Measurements from ENCODE around the gene SLC6A17. TPM values are rescaled to one million over a fixed set of nuclear protein-coding genes. Genes with fewer than 3 reads are reported as not detected.
A peak's percentile ranks its signal among the peaks of the same experiment; 100 is the strongest.

SLC6A17 gene
- 0.28 TPM for total RNA-seq

DNA sequence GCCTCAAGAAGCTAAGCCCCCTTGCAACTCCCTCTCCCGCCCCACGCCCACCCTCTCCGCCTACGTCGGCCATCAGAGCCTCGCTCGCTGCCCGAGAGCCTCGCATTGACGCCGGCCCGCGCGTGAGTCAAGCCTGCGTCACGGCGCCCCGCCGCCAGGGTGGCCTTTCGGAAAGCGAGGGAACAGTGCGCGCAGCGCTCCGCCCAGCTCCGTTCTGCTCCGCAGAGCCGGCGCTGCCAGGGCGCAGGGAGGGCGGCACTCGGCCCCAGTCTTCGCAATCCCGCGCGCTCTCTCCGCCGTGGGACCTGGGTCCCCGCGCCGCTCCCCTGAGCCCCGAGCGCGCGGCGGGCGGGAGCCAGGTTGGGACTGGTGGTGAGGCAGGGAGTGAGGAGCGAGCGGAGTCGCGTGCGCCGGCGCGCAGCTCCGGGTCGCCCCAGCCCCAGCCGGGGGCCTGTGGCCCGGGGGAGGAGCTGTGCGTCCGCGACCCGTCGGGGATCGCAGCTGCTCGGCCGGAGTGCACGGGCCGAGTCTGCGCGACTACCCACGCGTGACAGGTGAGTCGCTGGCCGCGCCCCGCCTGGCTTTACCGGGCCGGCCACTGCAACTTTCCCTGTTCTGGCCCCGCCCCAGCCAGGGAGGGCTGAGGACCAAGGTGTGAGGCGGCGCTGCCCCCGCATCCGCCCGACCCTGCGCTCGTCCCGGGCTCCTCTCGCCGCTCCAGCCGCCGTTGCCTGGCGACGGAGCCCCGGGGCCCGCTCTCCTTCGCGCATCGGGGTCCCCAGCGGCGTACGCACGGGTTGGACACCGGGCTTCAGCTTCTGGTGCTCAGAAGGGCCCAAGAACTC is at the start of gene SLC6A17:
Gene SLC6A17, plus strand, starts transcription at position 165 of the 845 bp plus-strand sequence. CDS start 16,436 bp downstream, outside the sequence.
- ATAC-seq: peak; percentile 76

- no peak for ATAC-seq
Observed at GRCh38 chr1:110102081-110102480, 48.2 kb upstream of the SLC6A17 start.

DNA sequence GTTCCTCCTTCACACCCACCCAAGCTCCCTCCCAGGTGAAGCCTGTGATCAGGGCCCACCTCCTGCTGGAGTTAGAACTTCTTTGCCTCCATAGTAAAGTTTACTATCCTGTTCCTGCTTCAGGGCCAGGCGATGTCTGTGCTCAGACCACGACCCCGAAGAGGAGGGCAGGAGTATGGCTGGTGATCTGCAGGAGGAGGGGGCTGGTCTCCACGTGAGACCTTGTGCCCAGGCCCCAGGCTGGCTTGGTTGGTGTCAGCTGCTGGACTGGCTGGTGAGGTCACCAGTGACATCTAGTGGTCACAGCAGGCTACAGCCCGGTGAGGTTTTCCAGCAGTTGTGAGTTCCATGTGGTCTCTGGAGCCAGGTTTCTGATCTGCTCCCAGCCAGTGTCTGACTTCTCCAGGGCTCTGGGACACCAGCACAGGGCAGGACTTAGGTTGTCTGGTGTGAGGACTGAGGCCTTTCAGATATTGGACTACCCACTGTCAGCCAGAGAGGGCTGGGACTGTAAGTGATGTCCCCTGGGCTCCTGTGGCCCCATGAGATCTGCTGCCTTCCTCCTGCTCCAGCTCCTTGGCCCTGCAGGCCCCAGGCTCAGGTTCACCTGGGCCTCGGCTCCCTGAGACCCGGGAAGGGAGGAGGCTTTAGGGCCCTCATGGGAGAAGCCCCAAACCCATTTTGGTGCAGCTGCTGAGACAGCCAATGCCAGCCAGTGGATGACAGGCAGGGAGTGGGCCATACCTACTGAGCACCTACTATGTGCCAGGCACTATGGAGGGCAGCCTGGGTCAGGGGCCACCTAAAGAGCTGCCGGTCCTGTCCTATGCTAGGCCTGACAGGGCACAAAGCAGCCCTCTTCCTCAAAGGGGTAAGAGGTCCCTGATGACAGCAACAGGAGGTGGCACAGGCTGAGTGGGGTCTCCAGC is 44.0 kb upstream of the SLC6A17 start:
- ATAC-seq: peak; percentile 76

DNA sequence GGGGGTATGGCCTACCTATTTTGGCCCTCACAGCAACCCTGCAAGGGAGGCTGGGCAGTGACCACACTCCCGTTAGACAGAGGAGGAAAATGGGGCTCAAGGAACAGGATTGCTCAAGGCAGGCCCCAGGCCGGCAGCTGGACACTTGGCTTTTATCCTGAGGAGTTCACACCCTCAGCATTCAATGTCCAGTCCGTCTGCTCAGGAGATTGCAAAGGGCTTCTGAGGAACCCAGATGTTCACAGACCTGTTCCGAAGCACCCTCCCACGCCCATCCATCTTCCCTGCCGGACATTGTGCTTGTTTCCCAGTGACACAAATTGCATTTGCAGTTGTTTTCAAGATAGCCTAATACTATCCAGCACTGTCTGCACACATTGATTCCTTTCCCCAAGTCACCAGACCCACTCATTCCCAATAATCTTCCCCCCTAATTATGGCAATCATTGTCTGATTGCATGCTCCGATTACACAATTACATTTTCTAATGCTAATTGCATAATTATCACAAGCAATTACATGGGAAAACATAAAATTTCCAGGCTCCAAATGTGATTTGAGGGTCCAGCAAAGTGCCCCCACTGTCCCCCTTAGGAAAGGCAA is 42.3 kb upstream of the SLC6A17 start:
- ATAC-seq: no peak

DNA sequence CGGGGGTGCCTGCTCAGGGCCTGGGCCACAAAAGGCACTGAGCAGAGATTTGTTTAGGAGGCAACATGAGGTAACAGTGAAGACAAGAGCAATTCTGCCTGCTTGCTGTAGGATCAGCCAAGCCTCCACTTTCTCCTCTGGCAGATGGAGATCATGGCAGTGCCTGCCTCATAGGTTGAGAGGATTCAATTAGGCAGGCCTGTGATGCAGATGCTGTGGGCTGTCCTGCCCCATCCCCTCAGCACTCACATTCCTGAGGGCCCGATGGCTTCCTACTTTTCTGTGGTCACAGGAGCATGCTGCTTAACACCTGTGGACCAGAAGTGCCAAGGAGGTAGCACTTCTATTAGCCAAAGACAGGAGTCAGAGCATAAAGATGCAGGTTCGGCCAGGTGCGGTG is 39.2 kb upstream of the SLC6A17 start:
- ATAC-seq: no peak

- no peak for ATAC-seq
Observed at GRCh38 chr1:110112143-110112542, 38.2 kb upstream of the SLC6A17 start, which contains the start of gene UBL4B. Gene UBL4B, plus strand, starts transcription at chr1:110112443. Its CDS starts 92 bp downstream, at chr1:110112535.

GRCh38 chr1:110112656-110113055 is 37.6 kb upstream of the SLC6A17 start:
- ATAC-seq: no peak

GRCh38 chr1:110113551-110113950 is 36.7 kb upstream of the SLC6A17 start:
- peak; percentile 41 for ATAC-seq

DNA sequence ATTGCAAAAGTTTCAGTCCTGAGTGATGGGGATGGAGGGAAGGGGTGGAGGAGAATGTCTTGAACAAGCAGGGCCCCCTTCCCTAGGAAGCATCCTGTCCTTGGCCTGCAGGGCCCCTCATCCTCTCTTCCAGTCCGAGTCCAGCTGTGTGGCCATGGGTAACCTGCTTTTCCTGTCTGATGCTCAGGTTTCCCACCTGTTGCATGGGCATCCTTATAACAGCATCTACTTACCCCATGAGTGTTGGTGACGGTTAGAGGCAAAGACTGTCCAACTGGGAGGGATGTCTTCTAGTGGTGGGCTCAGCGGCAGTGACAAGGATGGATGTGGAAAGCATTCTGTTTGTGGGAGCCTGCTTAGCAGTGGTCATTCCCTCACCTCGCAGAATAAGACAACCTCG is 36.1 kb upstream of the SLC6A17 start:
- ATAC-seq: no peak

DNA sequence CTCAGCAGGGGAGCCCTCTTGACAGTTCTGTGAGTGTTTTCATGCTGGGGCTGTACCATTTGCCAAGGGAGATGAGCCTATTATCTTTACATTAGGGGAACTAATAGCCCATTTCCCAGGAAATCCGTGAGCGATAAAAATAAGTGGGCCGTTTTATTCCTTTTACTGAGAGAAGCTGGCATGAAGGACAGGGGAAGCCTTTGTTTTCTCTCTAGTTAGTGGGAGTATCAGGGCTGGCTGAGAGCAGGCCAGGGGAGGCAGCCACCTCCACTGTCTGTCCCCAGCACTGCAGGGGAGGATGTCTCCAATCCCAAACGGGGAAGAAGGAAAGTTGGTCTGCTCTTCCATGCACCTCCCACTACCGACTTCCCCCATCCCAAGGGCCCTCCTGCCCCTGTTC is 35.5 kb upstream of the SLC6A17 start:
- ATAC-seq: no peak

DNA sequence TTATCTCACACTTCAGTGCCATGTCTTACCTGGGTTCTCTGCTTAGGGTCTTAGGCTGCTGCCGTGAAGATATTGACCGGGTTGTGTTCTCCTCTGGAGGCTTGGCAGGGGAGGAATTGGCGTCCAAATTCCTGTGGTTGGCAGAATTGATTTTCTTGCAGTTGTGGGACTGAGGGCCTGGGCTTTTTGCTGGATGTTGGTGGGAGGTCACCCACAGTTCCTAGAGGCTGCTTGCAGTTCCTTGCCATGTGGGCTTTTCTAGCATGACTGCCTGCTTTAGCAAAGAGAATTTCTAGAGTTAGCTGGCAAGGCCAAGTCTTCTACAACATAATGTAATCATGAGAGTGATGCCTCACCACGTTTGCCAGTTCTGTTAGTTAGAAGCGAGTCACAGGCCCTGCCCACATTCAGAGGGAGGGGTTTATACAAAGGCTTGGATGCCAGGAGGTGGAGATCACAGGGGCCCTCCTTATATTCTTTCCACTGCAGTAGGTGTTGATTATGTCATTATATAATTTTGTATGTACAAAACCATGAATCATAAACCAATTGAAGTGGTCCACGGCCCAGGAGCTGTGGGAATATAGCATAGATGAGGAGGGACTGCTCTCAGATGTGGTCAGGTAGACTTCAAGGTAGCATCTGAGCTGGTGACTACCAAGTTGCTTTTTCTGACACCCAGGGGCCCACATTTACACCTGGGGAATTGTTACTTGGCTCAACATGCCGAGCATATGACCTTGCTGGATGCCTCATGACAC is 31.5 kb upstream of the SLC6A17 start:
- no peak for ATAC-seq

DNA sequence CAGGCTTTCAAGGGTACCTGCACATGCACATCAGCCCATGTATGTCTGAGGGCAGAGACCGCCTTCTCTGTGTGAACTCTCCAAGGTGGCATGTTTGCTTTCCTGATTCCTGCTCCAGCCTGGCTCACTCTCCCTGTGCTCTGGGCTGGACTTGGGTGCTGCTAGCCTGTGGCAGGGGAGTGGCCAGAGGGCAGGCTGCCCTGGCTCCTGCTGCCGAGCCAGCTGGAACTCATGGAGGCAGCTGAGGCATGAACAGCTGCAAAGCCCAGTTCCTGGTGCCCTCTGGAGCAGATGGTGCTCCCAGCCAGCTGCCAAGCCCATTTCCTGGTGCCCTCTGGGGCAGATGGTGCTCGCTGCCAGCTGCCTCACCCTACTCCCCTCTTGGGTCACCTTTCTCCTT is 30.5 kb upstream of the SLC6A17 start:
- ATAC-seq: no peak

DNA sequence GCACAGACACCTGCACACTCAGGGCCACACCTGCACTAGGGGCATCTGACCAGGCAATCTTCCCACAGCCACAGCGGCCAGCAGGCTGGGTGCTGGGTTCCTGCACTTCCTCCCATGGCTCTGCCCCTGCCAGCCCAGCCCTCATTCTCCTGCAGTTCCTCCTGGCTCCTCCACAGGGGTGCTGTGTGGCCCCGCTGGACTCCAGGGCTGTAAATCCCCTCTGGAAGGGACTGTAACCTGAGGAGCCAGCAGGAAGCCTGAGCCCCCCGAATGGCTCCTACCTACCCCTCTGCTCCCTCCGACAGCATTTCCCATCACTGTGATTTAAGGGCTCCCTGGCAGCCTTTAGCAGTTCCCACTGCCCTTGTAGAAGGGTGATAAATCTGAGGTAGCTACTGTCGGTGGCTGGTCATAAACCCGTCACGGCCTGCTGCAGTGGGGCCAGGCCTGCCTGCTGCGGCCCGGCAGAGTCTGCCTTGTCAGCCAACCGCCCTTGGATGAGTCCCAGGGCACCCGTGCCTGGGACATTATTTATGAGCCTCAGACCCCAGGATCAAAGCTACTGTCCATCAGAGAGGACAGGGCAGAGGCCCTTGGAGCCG is 29.2 kb upstream of the SLC6A17 start:
- ATAC-seq: no peak

GRCh38 chr1:110123224-110123623 is 27.1 kb upstream of the SLC6A17 start:
- ATAC-seq: no peak

GRCh38 chr1:110125810-110126209 is 24.5 kb upstream of the SLC6A17 start:
- ATAC-seq: no peak

- ATAC-seq: no peak
Observed at GRCh38 chr1:110130113-110130591, 20.1 kb upstream of the SLC6A17 start.

DNA sequence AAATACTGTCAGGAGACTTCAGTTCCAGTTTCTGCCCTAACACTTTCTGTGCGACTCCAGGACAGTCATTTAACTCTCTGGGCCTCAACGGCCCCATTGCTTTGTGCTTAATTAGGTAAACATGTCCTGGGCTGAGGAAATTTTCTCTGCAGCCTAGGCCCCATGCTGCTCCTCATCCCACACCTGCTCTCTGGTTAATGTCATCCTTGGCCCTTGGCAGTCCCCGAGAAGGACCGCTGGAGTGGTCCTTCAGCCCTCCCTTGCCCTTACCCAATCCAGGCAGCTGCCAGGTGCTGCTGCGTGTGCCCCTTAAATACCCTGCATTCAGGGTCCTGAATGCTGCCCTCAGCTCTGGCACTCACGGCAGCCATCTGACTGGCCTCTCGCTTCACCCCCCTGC is 19.3 kb upstream of the SLC6A17 start:
- ATAC-seq: no peak

DNA sequence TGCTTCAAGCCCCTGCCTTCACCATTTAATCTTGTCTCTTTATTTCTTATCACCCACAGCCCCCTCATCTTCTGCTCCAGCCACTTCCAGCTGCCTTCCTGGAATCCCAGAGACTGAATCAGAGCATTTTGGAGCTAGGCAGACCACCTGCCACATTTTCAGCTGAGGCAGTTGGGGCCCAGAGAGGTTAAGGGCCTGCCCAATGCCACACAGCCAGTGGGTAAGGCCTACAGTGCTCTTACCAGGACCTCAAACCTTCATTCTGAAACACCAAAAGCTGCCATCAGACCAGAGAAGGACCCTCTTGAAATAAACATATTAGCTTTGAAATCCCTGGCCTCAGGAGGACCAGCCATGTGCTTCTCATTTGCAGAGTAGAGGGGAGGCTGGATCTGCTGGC is 17.6 kb upstream of the SLC6A17 start:
- no peak for ATAC-seq

DNA sequence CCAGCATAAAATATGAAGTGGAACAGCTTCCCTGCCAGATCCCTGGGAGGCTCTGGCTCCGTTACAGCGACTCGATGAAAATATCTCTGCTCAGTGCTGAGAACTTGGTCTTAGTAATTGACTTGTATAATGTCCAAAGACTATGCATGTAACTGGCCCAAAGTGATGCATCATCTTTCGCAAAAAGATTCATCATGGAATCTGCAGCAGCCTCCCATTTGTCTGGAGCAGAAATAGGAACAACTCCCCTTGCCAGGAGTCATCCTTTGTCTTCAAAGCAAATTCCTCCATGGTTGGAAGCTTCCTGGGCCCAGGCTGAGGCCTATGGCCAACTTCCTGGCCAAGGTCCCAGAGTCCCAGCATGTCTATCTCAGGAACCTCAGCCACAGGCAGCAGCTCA is 16.9 kb upstream of the SLC6A17 start:
- no peak for ATAC-seq

DNA sequence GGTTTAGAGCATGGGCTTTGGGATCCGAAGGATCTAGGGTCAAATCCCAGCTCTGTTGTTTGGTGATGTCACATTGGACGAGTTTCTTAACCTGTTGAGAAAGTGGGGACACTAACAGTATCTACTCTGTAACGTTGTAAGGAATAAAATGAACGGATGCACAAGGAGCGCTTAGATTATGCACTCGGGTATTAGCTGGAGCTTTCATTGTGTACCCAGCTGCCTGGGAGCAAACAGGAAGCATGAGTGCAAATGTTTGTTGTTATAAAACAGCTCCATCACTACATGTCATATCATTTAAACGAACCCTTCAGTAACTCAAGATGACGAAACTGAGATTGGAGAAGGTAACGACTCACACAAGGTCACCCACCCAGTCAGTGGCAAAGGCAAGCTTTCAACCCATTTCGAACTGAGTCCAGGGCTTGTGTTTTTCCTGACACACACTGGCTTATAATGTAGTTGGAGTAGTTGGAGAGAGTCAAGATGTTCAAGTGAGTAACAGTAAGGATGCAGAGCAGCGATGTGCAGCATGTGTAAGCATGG is 16.2 kb upstream of the SLC6A17 start:
- no peak for ATAC-seq

- ATAC-seq: no peak
Observed at GRCh38 chr1:110135246-110135645, 15.0 kb upstream of the SLC6A17 start.

Measured in esophagus mucosa (tissue), 1 donor.